Sigmoid colon (tissue), 7 donors: ENCODE data around the gene TOMM70. TPM values are rescaled to one million over a fixed set of nuclear protein-coding genes. Genes with fewer than 3 reads are reported as not detected.
A peak's percentile ranks its signal among the peaks of the same experiment; 100 is the strongest.
"Not testable (repeated sequence)": the region's sequence is repeated elsewhere in the genome, so short reads cannot be mapped to it uniquely, and the experiment has no call there.

Source experiments
- DNase-seq: peaks from one replicate; pipeline ENCODE4 v3.0.0-alpha.2; 2019
- H3K27ac ChIP-seq, 4 donors: fragments of 200-600 bp; sonication (generic); one replicate each; pipeline ENCODE4 v1.5.1; 2016 to 2019; ENCODE audit warnings: mild to moderate bottlenecking in 1 of 4
- H3K27me3 ChIP-seq, 3 donors: fragments of 200-600 bp; sonication (generic); one replicate each; pipeline ENCODE4 v1.5.1; 2019; ENCODE audit warnings: mild to moderate bottlenecking in 1 of 3
- H3K36me3 ChIP-seq, 4 donors: fragments of 200-600 bp; sonication (generic); one replicate each; pipeline ENCODE4 v1.5.1; 2016 to 2019
- H3K4me1 ChIP-seq, 4 donors: fragments of 200-600 bp; sonication (generic); one replicate each; pipeline ENCODE4 v1.5.1; 2017 to 2019
- H3K4me3 ChIP-seq, 4 donors: fragments of 200-600 bp; sonication (generic); one replicate each; pipeline ENCODE4 v1.5.1; 2017 to 2019; ENCODE audit warnings: mild to moderate bottlenecking in 2 of 4, moderate library complexity in 1 of 4
- H3K9me3 ChIP-seq, 4 donors: fragments of 200-600 bp in 3 of 4; sonication (generic) in 3 of 4; one replicate each; pipeline versions ENCODE4 v1.5.1 to v1.6.1; 2013 to 2019
- CTCF ChIP-seq, 4 experiments: fragments of 450-650 bp in 3 of 4; fragments of 200-600 bp in 1 of 4; IDR thresholded peaks; one replicate each; pipeline ENCODE4 v1.5.1; 2016 to 2019; ENCODE audit warnings: antibody characterized with exemption in 4 of 4, mild to moderate bottlenecking in 3 of 4, moderate library complexity in 2 of 4
- EP300 ChIP-seq, 4 donors: sonication (generic); formaldehyde crosslinking; IDR thresholded peaks; one replicate each; pipeline ENCODE4 v1.6.1; 2017; ENCODE audit warnings: antibody characterized with exemption in 4 of 4
- POLR2A ChIP-seq, 2 donors: fragments of 450-650 bp; IDR thresholded peaks; one replicate each; pipeline ENCODE4 v1.6.1; 2016; ENCODE audit warnings: antibody characterized with exemption in 2 of 2, mild to moderate bottlenecking in 2 of 2, moderate library complexity in 2 of 2
- POLR2AphosphoS5 ChIP-seq, 4 donors: sonication (generic); formaldehyde crosslinking; IDR thresholded peaks; one replicate each; pipeline ENCODE4 v1.6.1; 2017; ENCODE audit warnings: antibody characterized with exemption in 4 of 4
- WGBS, 2 donors: extraction: QIAGEN DNeasy Blood & Tissue Kit; methylation state at CpG; one replicate each; pipeline ENCODE4 v1.1.7; 2013; 5-methylcytosine and 5-hydroxymethylcytosine counted together
- intact Hi-C: fragments of 100-400 bp; cut with DNase I; formaldehyde crosslinking; loops from one replicate; pipeline ENCODE4 v1.15.1; 2023
- polyA plus RNA-seq, 3 donors: library from polyadenylated mRNA; stranded (reverse); fragments of 200-250 nt; gene quantifications; one replicate each; pipeline ENCODE4 v1.2.3, GENCODE V29; 2013
- total RNA-seq, 4 donors: library from RNA; depleted of rRNA; stranded (reverse); fragments of >200 nt; gene quantifications; one replicate each; pipeline ENCODE4 v1.1.0, GENCODE V29; 2016
- donor health status: healthy with polysubstance abuse.
- donor health status: Bipolar disorder and iron deficiency.
- donor health status: healthy.

Gene TOMM70
- total RNA-seq (10 to 100 TPM; 49.6 to 54.9 (median 51.9) TPM), polyA plus RNA-seq (10 to 100 TPM; 17.4 to 28.0 (median 22.7) TPM)

- H3K4me1 ChIP-seq = peaks cover 0 to 63% (median 38%) of the 10 kb centered on the region in 4 donors
- H3K9me3 ChIP-seq = no peaks in the 10 kb centered on the region
- DNase-seq = peak; percentile 98
- H3K27ac ChIP-seq = peak within 1 kb of the TSS; percentile 89 to 98 (median 91)
- no peaks in the 10 kb centered on the region for H3K36me3 ChIP-seq
- H3K4me3 ChIP-seq = peak within 1 kb of the TSS; percentile 77 to 99 (median 87)
- peak; percentile 73 to 91 (median 86) for TF ChIP-seq POLR2AphosphoS5 (IDR thresholded peaks at IDR 0.05)
- no peak for TF ChIP-seq EP300 (IDR thresholded peaks at IDR 0.05)
- peak; percentile 69 to 72 for TF ChIP-seq POLR2A (IDR thresholded peaks at IDR 0.05)
- WGBS, 2 donors = 0 to 1% methylated on average over 64 of the region's 64 CpGs
- no peaks in the 10 kb centered on the region for H3K27me3 ChIP-seq
- intact Hi-C loops = loop anchor here (2.0 to 5.0 kb wide), 2 partner anchors 92 to 306 kb away; partner anchors contain the start of genes TFG and TMEM45A
Measured at GRCh38 chr3:100400780-100401673, at the start of gene TOMM70, which contains the start of gene LNP1. Gene TOMM70 (minus strand): TSS chr3:100401089. CDS start chr3:100400949, 140 bp downstream. Gene LNP1 (plus strand): TSS chr3:100401539. CDS start chr3:100429730, 28,191 bp downstream.

GRCh38 chr3:100449214-100449613 lies 48.3 kb upstream of the TOMM70 start:
- 27 to 61% methylated on average over 2 of the region's 2 CpGs for whole genome bisulfite sequencing, 2 donors
- TF ChIP-seq EP300 (IDR thresholded peaks at IDR 0.05) (no peak), CTCF (IDR thresholded peaks at IDR 0.05) (no peak), POLR2AphosphoS5 (IDR thresholded peaks at IDR 0.05) (no peak), POLR2A (IDR thresholded peaks at IDR 0.05) (no peak)

GRCh38 chr3:100448079-100448478 lies 47.2 kb upstream of the TOMM70 start:
- no peak for TF ChIP-seq EP300 (IDR thresholded peaks at IDR 0.05)
- TF ChIP-seq POLR2AphosphoS5 (IDR thresholded peaks at IDR 0.05) = no peak
- no peak for TF ChIP-seq POLR2A (IDR thresholded peaks at IDR 0.05)
- no peak for TF ChIP-seq CTCF (IDR thresholded peaks at IDR 0.05)
- no peak overlapping the region for H3K27ac ChIP-seq
- no peak overlapping the region for H3K4me3 ChIP-seq
- no peaks in the 10 kb centered on the region for H3K4me1 ChIP-seq
- no peak for DNase-seq
- no peaks in the 10 kb centered on the region for H3K36me3 ChIP-seq
- WGBS, 2 donors = 84 to 98% methylated on average over 1 of the region's 1 CpG
- no peaks in the 10 kb centered on the region for H3K9me3 ChIP-seq
- H3K27me3 ChIP-seq = no peaks in the 10 kb centered on the region
- intact Hi-C loops = no loop called here

More at GRCh38 chr3:100449214-100449613, 48.3 kb upstream of the TOMM70 start:
- H3K27me3 ChIP-seq = no peaks in the 10 kb centered on the region
- H3K36me3 ChIP-seq = no peaks in the 10 kb centered on the region
- no peak for DNase-seq
- intact Hi-C loops = no loop called here
- H3K27ac ChIP-seq = no peak overlapping the region
- no peaks in the 10 kb centered on the region for H3K9me3 ChIP-seq
- no peak overlapping the region for H3K4me3 ChIP-seq
- H3K4me1 ChIP-seq = no peaks in the 10 kb centered on the region

- H3K4me3 ChIP-seq, H3K4me1 ChIP-seq, H3K36me3 ChIP-seq, H3K9me3 ChIP-seq, H3K27me3 ChIP-seq, H3K27ac ChIP-seq, intact Hi-C loops, DNase-seq: not testable (repeated sequence)
- 95 to 96% methylated on average over 3 of the region's 3 CpGs for WGBS, 2 donors
Measured at GRCh38 chr3:100447067-100447466, 46.2 kb upstream of the TOMM70 start.

GRCh38 chr3:100443690-100444089 lies 42.8 kb upstream of the TOMM70 start:
- no peak for DNase-seq
- Histone ChIP-seq H3K9me3 (no peaks in the 10 kb centered on the region), H3K4me1 (no peaks in the 10 kb centered on the region), H3K27ac (no peak overlapping the region), H3K4me3 (no peak overlapping the region), H3K36me3 (no peaks in the 10 kb centered on the region), H3K27me3 (no peaks in the 10 kb centered on the region)
- TF ChIP-seq CTCF (IDR thresholded peaks at IDR 0.05) (no peak), POLR2A (IDR thresholded peaks at IDR 0.05) (no peak), POLR2AphosphoS5 (IDR thresholded peaks at IDR 0.05) (no peak), EP300 (IDR thresholded peaks at IDR 0.05) (no peak)
- intact Hi-C loops = no loop called here
